B cell (primary cell): ENCODE measurements around the gene CHD9NB. TPM values are rescaled to one million over a fixed set of nuclear protein-coding genes. Genes with fewer than 3 reads are reported as not detected.

Experiments used
- ATAC-seq: fragments of 200-7000 bp; cut with Tn5 transposase; one replicate; pipeline ENCODE4 v1.10.0; 2021; ENCODE audit warnings: low read depth, mild to moderate bottlenecking, moderate number of reproducible peaks, moderate library complexity
- CTCF ChIA-PET: fragments of 350-600 bp; sonication (Branson Sonifier 250); formaldehyde crosslinking; loops from one replicate; lab custom pipeline; 2021; ENCODE audit warnings: antibody characterized with exemption, inconsistent platforms; lab: Charles Lee
- POLR2A ChIA-PET: fragments of 350-600 bp; sonication (Branson Sonifier 250); formaldehyde crosslinking; loops from one replicate; lab custom pipeline; 2021; ENCODE audit warnings: antibody characterized with exemption; lab: Charles Lee
- DNase-seq: peaks from one replicate; pipeline ENCODE4 v3.0.0; 2013
- H2AFZ ChIP-seq: 2 replicates; pipeline ENCODE4 v1.6.1; 2012; ENCODE audit warnings: mild to moderate bottlenecking, low read depth, low read length; ENCODE audit not compliant: insufficient read depth, poor library complexity, severe bottlenecking
- H3K27ac ChIP-seq, 2 donors: 1 replicate in 1 of 2; 2 replicates in 1 of 2; pipeline ENCODE4 v1.5.1; 2012 to 2013; ENCODE audit warnings: low read length in 2 of 2, mild to moderate bottlenecking in 2 of 2, moderate library complexity in 1 of 2
- H3K27me3 ChIP-seq, 4 experiments: fragments of 200-600 bp in 1 of 4; sonication (generic) in 1 of 4; replicated peaks in 1 of 4; 1 replicate in 2 of 4; 2 replicates in 2 of 4; pipeline versions ENCODE4 v1.6.1 to v1.7.0; 2013 to 2016; ENCODE audit warnings: low read length in 3 of 4, mild to moderate bottlenecking in 2 of 4, mixed read lengths in 1 of 4, moderate library complexity in 1 of 4; ENCODE audit not compliant: insufficient read depth in 4 of 4, control insufficient read depth in 3 of 4; ENCODE audit errors: control extremely low read depth in 1 of 4
- H3K36me3 ChIP-seq, 2 experiments: replicated peaks in 1 of 2; 1 replicate in 1 of 2; 2 replicates in 1 of 2; pipeline versions ENCODE4 v1.6.1 to v1.7.1; 2013; ENCODE audit warnings: low read length in 1 of 2; ENCODE audit not compliant: insufficient read depth in 2 of 2, control insufficient read depth in 1 of 2; ENCODE audit errors: control extremely low read depth in 1 of 2, extremely low read depth in 1 of 2
- H3K4me1 ChIP-seq, 2 donors: fragments of 200-600 bp in 1 of 2; sonication (generic) in 1 of 2; 1 replicate in 1 of 2; 2 replicates in 1 of 2; pipeline versions ENCODE4 v1.5.1 to v1.6.1; 2013 to 2017; ENCODE audit warnings: low read length in 2 of 2; ENCODE audit not compliant: control insufficient read depth in 2 of 2, insufficient read depth in 2 of 2
- H3K4me2 ChIP-seq: replicated peaks from 2 replicates; pipeline ENCODE3; 2012; ENCODE audit warnings: mild to moderate bottlenecking, low read depth, low read length; ENCODE audit not compliant: poor library complexity, severe bottlenecking
- H3K4me3 ChIP-seq, 5 experiments: fragments of 200-600 bp in 1 of 5; sonication (generic) in 1 of 5; 1 replicate in 3 of 5; 2 replicates in 2 of 5; pipeline versions ENCODE4 v1.5.1 to v1.7.0; 2011 to 2016; ENCODE audit warnings: low read length in 4 of 5, mild to moderate bottlenecking in 4 of 5, low read depth in 2 of 5, control low read depth in 1 of 5, moderate library complexity in 1 of 5; ENCODE audit not compliant: insufficient read depth in 1 of 5; ENCODE audit errors: control extremely low read depth in 1 of 5, extremely low read depth in 1 of 5
- H3K79me2 ChIP-seq: fragments of 200-600 bp; sonication (generic); one replicate; pipeline ENCODE4 v1.6.0; 2016; ENCODE audit warnings: low read length; ENCODE audit not compliant: control insufficient read depth, insufficient read depth
- H3K9ac ChIP-seq: fragments of 200-600 bp; sonication (generic); 2 replicates; pipeline ENCODE4 v1.6.1; 2017; ENCODE audit warnings: mild to moderate bottlenecking, low read length, moderate library complexity
- H3K9me3 ChIP-seq, 3 donors: one replicate each; pipeline versions ENCODE4 v1.6.1 to v1.7.1; 2013; ENCODE audit warnings: low read length in 2 of 3; ENCODE audit not compliant: control insufficient read depth in 2 of 3, insufficient read depth in 1 of 3; ENCODE audit errors: control extremely low read depth in 1 of 3
- H4K20me1 ChIP-seq: 2 replicates; pipeline ENCODE4 v1.6.0; 2012; ENCODE audit warnings: mild to moderate bottlenecking, low read length; ENCODE audit not compliant: insufficient read depth, control insufficient read depth, poor library complexity, severe bottlenecking
- H3K27ac Mint-ChIP-seq: one replicate; pipeline ENCODE4 v1.8.0; 2021; ENCODE audit warnings: mixed read lengths
- H3K27me3 Mint-ChIP-seq: one replicate; pipeline ENCODE4 v1.8.0; 2021; ENCODE audit warnings: mixed read lengths
- H3K4me1 Mint-ChIP-seq: one replicate; pipeline ENCODE4 v1.8.0; 2021; ENCODE audit warnings: mixed read lengths
- H3K4me3 Mint-ChIP-seq: one replicate; pipeline ENCODE4 v1.8.0; 2021; ENCODE audit warnings: mixed read lengths
- H3K9me3 Mint-ChIP-seq: one replicate; pipeline ENCODE4 v1.8.0; 2022; ENCODE audit warnings: mixed read lengths; ENCODE audit not compliant: insufficient read depth
- CTCF ChIP-seq: fragments of 200-600 bp; IDR thresholded peaks from one replicate; pipeline ENCODE4 v1.8.0; 2022; ENCODE audit warnings: antibody characterized with exemption, mild to moderate bottlenecking
- EZH2 ChIP-seq: IDR thresholded peaks from 2 replicates; pipeline ENCODE4 v1.6.1; 2012; ENCODE audit warnings: borderline replicate concordance, low read depth, mild to moderate bottlenecking, moderate library complexity, low read length; ENCODE audit not compliant: insufficient read depth, poor library complexity, severe bottlenecking
- WGBS: methylation state at CpG from one replicate; pipeline ENCODE4 v1.1.5; 2013; ENCODE audit warnings: missing lambda C conversion rate; ENCODE audit not compliant: insufficient coverage; 5-methylcytosine and 5-hydroxymethylcytosine counted together
- intact Hi-C: fragments of 100-400 bp; cut with micrococcal nuclease; formaldehyde crosslinking; loops from one replicate; pipeline ENCODE4 v1.10.0; 2022
- polyA plus RNA-seq: library from polyadenylated mRNA; depleted of rRNA; stranded (reverse); fragments of >200 nt; gene quantifications from 2 replicates; pipeline ENCODE4 v1.2.3, GENCODE V29; 2012
- total RNA-seq, 2 donors: library from RNA; stranded (reverse); fragments of 120-200 nt in 1 of 2; gene quantifications; 1 replicate in 1 of 2; 2 replicates in 1 of 2; pipeline versions ENCODE4 v1.2.3 to v1.2.4, GENCODE V29; 2013 to 2022

Gene CHD9NB
- total and polyA plus RNA-seq, 2 donors (not counting 1 experiment from before 2014, with no cell fraction given) = not detected

- no peak overlapping the region for H2AFZ ChIP-seq
- Mint-ChIP-seq H3K27ac (peak overlapping the region; percentile 81), H3K4me3 (peak overlapping the region; percentile 52), H3K9me3 (no peaks in the 10 kb centered on the region), H3K27me3 (no peaks in the 10 kb centered on the region), H3K4me1 (peaks cover 76% of the 10 kb centered on the region)
- peaks cover 58 to 66% of the 10 kb centered on the region in 2 donors for H3K4me1 ChIP-seq
- H3K27me3 ChIP-seq = no peaks in the 10 kb centered on the region
- H3K27ac ChIP-seq = peak overlapping the region; percentile 42 to 61
- H4K20me1 ChIP-seq = no peaks in the 10 kb centered on the region
- H3K4me3 ChIP-seq = no peak overlapping the region
- CTCF ChIA-PET = interaction anchor here (1.3 to 2.6 kb wide), 5 partner anchors 12 to 38 kb away, joined by 5 to 12 read pairs (median 6); partner anchors contain the start of gene CHD9
- no peak overlapping the region for H3K9ac ChIP-seq
- intact Hi-C loops = no loop called here
- peaks cover 76% of the 10 kb centered on the region for H3K79me2 ChIP-seq
- no peaks in the 10 kb centered on the region for H3K9me3 ChIP-seq
- no peak for ATAC-seq
- whole genome bisulfite sequencing = 73% methylated on average over 1 of the region's 2 CpGs
- no peak for DNase-seq
- peak overlapping the region; percentile 68 for H3K4me2 ChIP-seq
- POLR2A ChIA-PET = interaction anchor here (1.0 kb wide), 1 partner anchor 30 kb away, joined by 3 read pairs; no protein-coding TSS in a partner anchor
- no peaks in the 10 kb centered on the region for H3K36me3 ChIP-seq
- TF ChIP-seq EZH2 (no peak), CTCF (no peak)
Measured at GRCh38 chr16:53092284-53092683, 39.6 kb upstream of the CHD9NB start.

- ATAC-seq = peak; percentile 64
- Histone ChIP-seq H2AFZ (peak overlapping the region; percentile 42), H4K20me1 (no peaks in the 10 kb centered on the region), H3K79me2 (peaks cover 76% of the 10 kb centered on the region), H3K9ac (peak overlapping the region; percentile 8), H3K36me3 (no peaks in the 10 kb centered on the region), H3K4me3 (peak overlapping the region in 1 of 5 experiments; percentile 27), H3K4me1 (peaks cover 52 to 60% of the 10 kb centered on the region in 2 donors), H3K27ac (peak overlapping the region; percentile 42 to 61), H3K27me3 (no peaks in the 10 kb centered on the region), H3K4me2 (peak overlapping the region; percentile 68), H3K9me3 (no peaks in the 10 kb centered on the region)
- H3K27me3 Mint-ChIP-seq = no peaks in the 10 kb centered on the region
- H3K27ac Mint-ChIP-seq = peak overlapping the region; percentile 89
- peaks cover 71% of the 10 kb centered on the region for H3K4me1 Mint-ChIP-seq
- DNase-seq = peak; percentile 56
- WGBS = 72% methylated on average over 4 of the region's 7 CpGs
- H3K9me3 Mint-ChIP-seq = no peaks in the 10 kb centered on the region
- CTCF ChIA-PET = interaction anchor here (0.6 to 2.6 kb wide), 6 partner anchors 12 to 38 kb away, joined by 4 to 10 read pairs (median 6); partner anchors contain the start of gene CHD9
- intact Hi-C loops = loop anchor here (1.0 kb wide), 1 partner anchor 8 kb away; no protein-coding TSS in a partner anchor
- POLR2A ChIA-PET = interaction anchor here (1.0 kb wide), 1 partner anchor 30 kb away, joined by 3 read pairs; no protein-coding TSS in a partner anchor
- peak overlapping the region; percentile 79 for H3K4me3 Mint-ChIP-seq
- TF ChIP-seq CTCF = no peak
- no peak for TF ChIP-seq EZH2
Measured at GRCh38 chr16:53091466-53092211, 38.9 kb upstream of the CHD9NB start.
